Smooth muscle cell (in vitro differentiated cells): ENCODE data around the gene KAZN. TPM values are rescaled to one million over a fixed set of nuclear protein-coding genes. Genes with fewer than 3 reads are reported as not detected.

ENCODE experiments used
- DNase-seq: peaks from one replicate; lab custom pipeline; 2025; ENCODE audit not compliant: unreplicated experiment; lab: John Stamatoyannopoulos, UW
- H2AFZ ChIP-seq: fragments of 200-600 bp; sonication (generic); 2 replicates; pipeline ENCODE4 v1.6.0; 2016; ENCODE audit warnings: antibody characterized with exemption, low read depth, mild to moderate bottlenecking
- H3F3A ChIP-seq: fragments of 200-600 bp; sonication (generic); 2 replicates; pipeline ENCODE4 v1.6.0; 2017; ENCODE audit warnings: antibody characterized with exemption, low read depth
- H3K27ac ChIP-seq: fragments of 200-600 bp; sonication (generic); 2 replicates; pipeline ENCODE4 v1.5.1; 2016; ENCODE audit warnings: low read depth, mild to moderate bottlenecking
- H3K27me3 ChIP-seq: fragments of 200-600 bp; sonication (generic); 2 replicates; pipeline ENCODE4 v1.6.1; 2016; ENCODE audit warnings: low read depth, mild to moderate bottlenecking
- H3K36me3 ChIP-seq: fragments of 200-600 bp; sonication (generic); 2 replicates; pipeline ENCODE4 v1.5.1; 2016; ENCODE audit warnings: low read depth
- H3K4me1 ChIP-seq: fragments of 200-600 bp; sonication (generic); 2 replicates; pipeline ENCODE4 v1.5.1; 2016; ENCODE audit warnings: low read depth
- H3K4me2 ChIP-seq: fragments of 200-600 bp; sonication (generic); 2 replicates; pipeline ENCODE4 v1.6.0; 2016; ENCODE audit warnings: mild to moderate bottlenecking
- H3K4me3 ChIP-seq: fragments of 200-600 bp; sonication (generic); 2 replicates; pipeline ENCODE4 v1.5.1; 2016; ENCODE audit warnings: mild to moderate bottlenecking
- H3K79me2 ChIP-seq: fragments of 200-600 bp; sonication (generic); 2 replicates; pipeline ENCODE4 v1.6.0; 2016; ENCODE audit warnings: low read depth, mild to moderate bottlenecking
- H3K9ac ChIP-seq: fragments of 200-600 bp; sonication (generic); 2 replicates; pipeline ENCODE4 v1.6.0; 2016; ENCODE audit warnings: low read depth
- H3K9me3 ChIP-seq: fragments of 200-600 bp; sonication (generic); replicated peaks from 2 replicates; pipeline ENCODE4 v1.5.1; 2016; ENCODE audit warnings: low read depth
- H4K20me1 ChIP-seq: fragments of 200-600 bp; sonication (generic); 2 replicates; pipeline ENCODE4 v1.6.0; 2016; ENCODE audit warnings: low read depth
- CTCF ChIP-seq: fragments of 200-600 bp; sonication (generic); IDR thresholded peaks from 2 replicates; pipeline ENCODE4 v1.5.1; 2017; ENCODE audit warnings: borderline replicate concordance, mild to moderate bottlenecking, antibody characterized with exemption; ENCODE audit not compliant: insufficient read depth, poor library complexity, severe bottlenecking
- WGBS: methylation state at CpG from one replicate; pipeline ENCODE4 v1.1.7; 2016; ENCODE audit warnings: low lambda C conversion rate; 5-methylcytosine and 5-hydroxymethylcytosine counted together
- polyA plus RNA-seq: library from polyadenylated mRNA; unstranded; fragments of >200 nt; fragmentation: Nextera tagmentation; extraction: Ambion mirVana; gene quantifications from 2 replicates; pipeline ENCODE4 v1.2.1, GENCODE V29; 2016
- total RNA-seq: library from RNA; depleted of rRNA; stranded (reverse); fragments of >200 nt; gene quantifications from 2 replicates; pipeline ENCODE4 v1.2.3, GENCODE V29; 2014

Gene KAZN
- total and polyA plus RNA-seq, 2 experiments from 2014 or later, result 6.3 to 8.2 TPM

- Histone ChIP-seq H3K27me3 (peaks cover 23% of the 10 kb centered on the region), H3K36me3 (no peaks in the 10 kb centered on the region), H3K4me2 (no peak overlapping the region), H3K9ac (no peak overlapping the region), H3K27ac (no peak overlapping the region), H2AFZ (no peak overlapping the region), H4K20me1 (no peaks in the 10 kb centered on the region), H3F3A (no peaks in the 10 kb centered on the region), H3K79me2 (no peaks in the 10 kb centered on the region), H3K9me3 (no peaks in the 10 kb centered on the region), H3K4me1 (no peaks in the 10 kb centered on the region), H3K4me3 (no peak overlapping the region)
- TF ChIP-seq CTCF, result no peak
- 91% methylated on average over 17 of the region's 17 CpGs for WGBS
- no peak for DNase-seq
Measured at GRCh38 chr1:15103211-15103610, 504.7 kb downstream of the KAZN start.

GRCh38 chr1:15103906-15104305 lies 505.4 kb downstream of the KAZN start:
- H3K79me2 ChIP-seq, result no peaks in the 10 kb centered on the region
- H3K36me3 ChIP-seq, result no peaks in the 10 kb centered on the region
- no peaks in the 10 kb centered on the region for H3K9me3 ChIP-seq
- H3K4me2 ChIP-seq, result no peak overlapping the region
- no peaks in the 10 kb centered on the region for H4K20me1 ChIP-seq
- no peak for DNase-seq
- H3K27me3 ChIP-seq, result peaks cover 23% of the 10 kb centered on the region
- TF ChIP-seq CTCF, result no peak
- H3K9ac ChIP-seq, result no peak overlapping the region
- 79% methylated on average over 10 of the region's 10 CpGs for WGBS
- no peaks in the 10 kb centered on the region for H3F3A ChIP-seq
- no peak overlapping the region for H3K27ac ChIP-seq
- H3K4me3 ChIP-seq, result no peak overlapping the region
- no peaks in the 10 kb centered on the region for H3K4me1 ChIP-seq
- H2AFZ ChIP-seq, result no peak overlapping the region

- Histone ChIP-seq H3K9me3 (no peaks in the 10 kb centered on the region), H3K27me3 (peaks cover 19% of the 10 kb centered on the region), H3K4me3 (no peak overlapping the region), H3F3A (no peaks in the 10 kb centered on the region), H3K4me1 (no peaks in the 10 kb centered on the region), H3K27ac (no peak overlapping the region), H2AFZ (no peak overlapping the region), H3K36me3 (no peaks in the 10 kb centered on the region), H3K79me2 (no peaks in the 10 kb centered on the region), H4K20me1 (no peaks in the 10 kb centered on the region), H3K4me2 (no peak overlapping the region), H3K9ac (no peak overlapping the region)
- DNase-seq, result no peak
- TF ChIP-seq CTCF, result no peak
Measured at GRCh38 chr1:15104768-15105167, 506.3 kb downstream of the KAZN start.

- no peaks in the 10 kb centered on the region for H3K4me1 ChIP-seq
- H3K9me3 ChIP-seq, result no peaks in the 10 kb centered on the region
- H3K79me2 ChIP-seq, result no peaks in the 10 kb centered on the region
- H3K36me3 ChIP-seq, result no peaks in the 10 kb centered on the region
- no peak overlapping the region for H3K4me3 ChIP-seq
- H3K4me2 ChIP-seq, result no peak overlapping the region
- DNase-seq, result no peak
- no peak overlapping the region for H2AFZ ChIP-seq
- WGBS, result 39% methylated on average over 7 of the region's 7 CpGs
- no peak for TF ChIP-seq CTCF
- H3K27ac ChIP-seq, result no peak overlapping the region
- no peaks in the 10 kb centered on the region for H4K20me1 ChIP-seq
- no peaks in the 10 kb centered on the region for H3F3A ChIP-seq
- peaks cover 5% of the 10 kb centered on the region for H3K27me3 ChIP-seq
- H3K9ac ChIP-seq, result no peak overlapping the region
Measured at GRCh38 chr1:15106608-15107007, 508.1 kb downstream of the KAZN start.
